Renal cortex interstitium (tissue), 3 donors: ENCODE results near the gene RCBTB2. TPM values are rescaled to one million over a fixed set of nuclear protein-coding genes. Genes with fewer than 3 reads are reported as not detected.

Source experiments
- polyA plus RNA-seq, 3 donors: library from polyadenylated mRNA; unstranded; fragments of 120-200 nt; gene quantifications; one replicate each; pipeline ENCODE4 v1.2.1, GENCODE V29; 2013; ENCODE audit not compliant: insufficient read length in 3 of 3

Gene RCBTB2
- polyA plus RNA-seq, 3 donors = 52.9 to 58.5 (median 58.1) TPM

Other genes with a start within 250 kb of the RCBTB2 start
- gene RB1, start 229.3 kb downstream of the RCBTB2 start, polyA plus RNA-seq = 10 to 100 TPM; 43.4 to 49.7 (median 46.2) TPM
- gene LPAR6, start 120.0 kb downstream of the RCBTB2 start, polyA plus RNA-seq = 10 to 100 TPM; 37.9 to 50.6 (median 41.3) TPM
- under 1 TPM; 0.14 to 0.56 (median 0.42) TPM for gene CYSLTR2, start 120.8 kb upstream of the RCBTB2 start, polyA plus RNA-seq